GM12865 (cell line): ENCODE data around the gene PRAF2.

ENCODE experiments used
- DNase-seq: peaks from one replicate; pipeline ENCODE4 v3.0.0; 2010; ENCODE audit warnings: low read depth
- H3K4me3 ChIP-seq: 2 replicates; pipeline ENCODE4 v1.5.1; 2011; ENCODE audit warnings: mild to moderate bottlenecking, low read depth, low read length, control low read depth
- CTCF ChIP-seq: IDR thresholded peaks from 2 replicates; pipeline ENCODE4 v1.5.1; 2011; ENCODE audit warnings: low read length, control low read depth, low read depth, inconsistent platforms; ENCODE audit not compliant: insufficient read depth; ENCODE audit errors: missing control alignments

The PRAF2 gene

GRCh38 chrX:49111791-49112190, 38.0 kb upstream of the PRAF2 start:
- no peak for DNase-seq
- no peak for TF ChIP-seq CTCF

GRCh38 chrX:49110417-49110816, 36.6 kb upstream of the PRAF2 start:
- no peak for DNase-seq
- H3K4me3 ChIP-seq = no peak overlapping the region
- TF ChIP-seq CTCF = no peak

More at GRCh38 chrX:49111791-49112190, 38.0 kb upstream of the PRAF2 start:
- H3K4me3 ChIP-seq = no peak overlapping the region

DNA sequence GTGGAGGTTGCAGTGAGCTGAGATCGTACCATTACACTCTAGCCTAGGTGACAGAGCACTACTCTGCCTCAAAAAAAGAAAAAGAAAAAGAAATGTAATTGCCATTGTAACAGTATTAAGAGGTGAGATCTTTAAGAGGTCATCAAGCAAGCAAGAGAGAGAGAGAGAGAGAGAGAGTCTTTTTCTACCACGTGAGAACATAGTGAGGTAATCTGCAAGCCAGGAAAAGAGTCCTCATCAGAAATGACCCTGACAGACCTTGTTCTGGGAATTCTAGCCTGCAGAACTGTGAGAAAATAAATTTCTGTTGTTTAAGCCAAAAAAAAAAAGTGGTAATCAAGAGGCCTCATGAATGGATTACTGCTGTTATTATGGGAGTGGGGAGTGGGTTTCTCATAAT, 34.8 kb upstream of the PRAF2 start:
- TF ChIP-seq CTCF = no peak
- no peak for DNase-seq

GRCh38 chrX:49106930-49107329, 33.1 kb upstream of the PRAF2 start:
- DNase-seq = peak; percentile 16
- TF ChIP-seq CTCF = peak; percentile 20
- no peak overlapping the region for H3K4me3 ChIP-seq

More for the DNA sequence above, 34.8 kb upstream of the PRAF2 start:
- H3K4me3 ChIP-seq = no peak overlapping the region

DNA sequence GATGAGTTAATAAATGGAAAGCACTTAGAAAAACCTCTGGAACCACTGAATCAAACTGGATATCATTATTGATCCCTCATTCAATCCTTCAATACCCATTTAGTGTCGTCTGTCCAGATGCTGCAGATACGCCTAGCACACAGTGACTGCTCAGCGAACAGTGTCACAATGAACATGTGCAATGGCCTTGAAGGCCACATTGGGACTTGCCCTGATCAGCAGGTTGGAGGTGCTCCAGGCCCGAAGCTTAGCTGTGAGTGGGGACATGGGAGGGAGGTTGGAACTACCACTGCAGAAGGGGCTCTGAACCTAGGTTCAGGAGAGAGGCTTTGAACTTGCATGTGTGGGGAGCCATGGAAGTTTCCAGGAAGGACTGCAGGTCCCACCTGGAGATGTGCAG, 32.5 kb upstream of the PRAF2 start:
- TF ChIP-seq CTCF = no peak
- H3K4me3 ChIP-seq = no peak overlapping the region
- DNase-seq = no peak

- DNase-seq = no peak
- no peak for TF ChIP-seq CTCF
- no peak overlapping the region for H3K4me3 ChIP-seq
Measured at GRCh38 chrX:49103637-49104036, 29.8 kb upstream of the PRAF2 start.

GRCh38 chrX:49102190-49102589, 28.4 kb upstream of the PRAF2 start:
- no peak for TF ChIP-seq CTCF
- H3K4me3 ChIP-seq = no peak overlapping the region
- DNase-seq = no peak
